H9 (cell line): ENCODE results near the gene TMA7. TPM values are rescaled to one million over a fixed set of nuclear protein-coding genes. Genes with fewer than 3 reads are reported as not detected.

Experiments used
- DNase-seq: peaks from one replicate; pipeline ENCODE4 v3.0.0-alpha.2; 2017
- H2AFZ ChIP-seq: one replicate; pipeline ENCODE4 v1.6.1; 2013; ENCODE audit warnings: mild to moderate bottlenecking, low read length, control low read depth, moderate library complexity
- H2AK5ac ChIP-seq: 2 replicates; pipeline ENCODE4 v1.6.1; 2013; ENCODE audit warnings: low read length, control low read depth, mixed read lengths; ENCODE audit not compliant: insufficient read length
- H2BK120ac ChIP-seq: one replicate; pipeline ENCODE4 v1.6.1; 2013; ENCODE audit warnings: low read depth, mild to moderate bottlenecking, low read length, control low read depth, inconsistent platforms; ENCODE audit not compliant: poor library complexity, severe bottlenecking
- H2BK12ac ChIP-seq: 2 replicates; pipeline ENCODE4 v1.6.1; 2013; ENCODE audit warnings: low read length, control low read depth, mixed read lengths, low read depth; ENCODE audit not compliant: insufficient read length
- H2BK15ac ChIP-seq: 2 replicates; pipeline ENCODE4 v1.6.1; 2013; ENCODE audit warnings: low read depth, low read length, control low read depth
- H2BK20ac ChIP-seq: one replicate; pipeline ENCODE4 v1.6.1; 2013; ENCODE audit warnings: low read depth, mild to moderate bottlenecking, low read length, control low read depth, inconsistent platforms; ENCODE audit not compliant: poor library complexity, severe bottlenecking
- H2BK5ac ChIP-seq: 2 replicates; pipeline ENCODE4 v1.6.1; 2013; ENCODE audit warnings: low read length, control low read depth, mixed read lengths; ENCODE audit not compliant: insufficient read length
- H3K14ac ChIP-seq: 2 replicates; pipeline ENCODE4 v1.6.1; 2013; ENCODE audit warnings: low read length, control low read depth; ENCODE audit not compliant: insufficient read depth
- H3K18ac ChIP-seq: 2 replicates; pipeline ENCODE4 v1.6.1; 2013; ENCODE audit warnings: low read depth, mild to moderate bottlenecking, mixed read lengths, low read length, control low read depth; ENCODE audit not compliant: insufficient read length
- H3K23ac ChIP-seq: 2 replicates; pipeline ENCODE4 v1.6.1; 2013; ENCODE audit warnings: low read length, control low read depth, mixed read lengths, low read depth; ENCODE audit not compliant: insufficient read length
- H3K23me2 ChIP-seq: 2 replicates; pipeline ENCODE4 v1.6.1; 2013; ENCODE audit warnings: low read depth, mild to moderate bottlenecking, mixed read lengths, low read length, control low read depth; ENCODE audit not compliant: insufficient read length, poor library complexity, severe bottlenecking
- H3K27ac ChIP-seq: 2 replicates; pipeline ENCODE4 v1.5.1; 2013; ENCODE audit warnings: low read length, control low read depth, mixed read lengths, low read depth; ENCODE audit not compliant: insufficient read length
- H3K27me3 ChIP-seq: 2 replicates; pipeline ENCODE4 v1.6.1; 2013; ENCODE audit warnings: low read length, control low read depth, inconsistent platforms; ENCODE audit not compliant: insufficient read depth
- H3K4ac ChIP-seq: 2 replicates; pipeline ENCODE4 v1.6.1; 2013; ENCODE audit warnings: low read depth, mild to moderate bottlenecking, control low read depth, inconsistent platforms, low read length, moderate library complexity
- H3K4me1 ChIP-seq: 2 replicates; pipeline ENCODE4 v1.6.1; 2013; ENCODE audit warnings: low read length, control low read depth, inconsistent platforms; ENCODE audit not compliant: insufficient read depth
- H3K4me2 ChIP-seq: 2 replicates; pipeline ENCODE4 v1.6.1; 2013; ENCODE audit warnings: low read length, control low read depth, mixed read lengths; ENCODE audit not compliant: insufficient read length, insufficient read depth
- H3K56ac ChIP-seq: 2 replicates; pipeline ENCODE4 v1.6.1; 2013; ENCODE audit warnings: low read depth, mild to moderate bottlenecking, mixed read lengths, low read length, control low read depth; ENCODE audit not compliant: insufficient read length
- H3K79me1 ChIP-seq: 2 replicates; pipeline ENCODE4 v1.6.1; 2013; ENCODE audit warnings: low read depth, mild to moderate bottlenecking, moderate library complexity, low read length, control low read depth, inconsistent platforms; ENCODE audit not compliant: insufficient read depth, poor library complexity, severe bottlenecking
- H3K79me2 ChIP-seq: 2 replicates; pipeline ENCODE4 v1.6.1; 2013; ENCODE audit warnings: low read length, control low read depth, inconsistent platforms; ENCODE audit not compliant: insufficient read depth
- H3K9ac ChIP-seq: 2 replicates; pipeline ENCODE4 v1.6.1; 2013; ENCODE audit warnings: low read length, control low read depth, mixed read lengths; ENCODE audit not compliant: insufficient read length; ENCODE audit errors: extremely low read depth
- H3K9me3 ChIP-seq: one replicate; pipeline ENCODE4 v1.6.1; 2013; ENCODE audit warnings: low read depth, low read length, inconsistent platforms; ENCODE audit not compliant: control insufficient read depth
- H3T11ph ChIP-seq: one replicate; pipeline ENCODE4 v1.6.1; 2013; ENCODE audit warnings: mild to moderate bottlenecking, low read length, control low read depth, inconsistent platforms
- H4K20me1 ChIP-seq: one replicate; pipeline ENCODE4 v1.6.1; 2013; ENCODE audit not compliant: control insufficient read depth, insufficient read length, insufficient read depth
- H4K5ac ChIP-seq: 2 replicates; pipeline ENCODE4 v1.6.1; 2013; ENCODE audit warnings: low read depth, mild to moderate bottlenecking, mixed read lengths, low read length, control low read depth; ENCODE audit not compliant: insufficient read length
- H4K8ac ChIP-seq: replicated peaks from 2 replicates; pipeline ENCODE4 v1.6.1; 2013; ENCODE audit warnings: low read length, control low read depth, mixed read lengths, low read depth; ENCODE audit not compliant: insufficient read length
- H4K91ac ChIP-seq: 2 replicates; pipeline ENCODE4 v1.6.1; 2013; ENCODE audit warnings: low read depth, mild to moderate bottlenecking, moderate library complexity, mixed read lengths, low read length, control low read depth; ENCODE audit not compliant: insufficient read length
- H3K27ac Mint-ChIP-seq, 3 experiments: 2 replicates in 2 of 3; 3 replicates in 1 of 3; pipeline ENCODE4 v1.8.0; 2020 to 2021; ENCODE audit warnings: mixed read lengths in 3 of 3, mild to moderate bottlenecking in 1 of 3, moderate library complexity in 1 of 3
- H3K27me3 Mint-ChIP-seq: 2 replicates; pipeline ENCODE4 v1.8.0; 2021; ENCODE audit warnings: low read depth, mild to moderate bottlenecking, moderate library complexity, mixed read lengths
- H3K36me3 Mint-ChIP-seq, 3 experiments: 2 replicates in 2 of 3; 3 replicates in 1 of 3; pipeline ENCODE4 v1.8.0; 2020 to 2021; ENCODE audit warnings: low read depth in 3 of 3, mixed read lengths in 3 of 3; ENCODE audit not compliant: insufficient read depth in 1 of 3
- H3K4me1 Mint-ChIP-seq, 2 experiments: 2 replicates each; pipeline ENCODE4 v1.8.0; 2020; ENCODE audit warnings: mixed read lengths in 2 of 2
- H3K4me3 Mint-ChIP-seq, 2 experiments: 2 replicates in 1 of 2; 3 replicates in 1 of 2; pipeline ENCODE4 v1.8.0; 2020 to 2021; ENCODE audit warnings: mild to moderate bottlenecking in 2 of 2, mixed read lengths in 2 of 2, moderate library complexity in 1 of 2
- H3K9me3 Mint-ChIP-seq, 2 experiments: 2 replicates in 1 of 2; 3 replicates in 1 of 2; pipeline ENCODE4 v1.8.0; 2020; ENCODE audit warnings: mild to moderate bottlenecking in 2 of 2, mixed read lengths in 2 of 2, moderate library complexity in 1 of 2
- WGBS: extraction: QIAGEN DNeasy Blood & Tissue Kit; methylation state at CpG from one replicate; pipeline ENCODE4 v1.1.7; 2013; ENCODE audit warnings: missing lambda C conversion rate, low lambda C conversion rate, mixed read lengths; ENCODE audit not compliant: insufficient read length; ENCODE audit errors: extremely low coverage; 5-methylcytosine and 5-hydroxymethylcytosine counted together
- total RNA-seq: library from RNA; stranded (reverse); gene quantifications from 2 replicates; pipeline ENCODE4 v1.2.1, GENCODE V29; 2021
- TF ChIP-seq, protein P1 (sequence below): fragments of 200-600 bp; sonication (generic); conservative IDR thresholded peaks from 3 replicates; pipeline ENCODE4 v1.8.0; 2021; ENCODE audit warnings: antibody characterized with exemption, mild to moderate bottlenecking

The TMA7 gene
- total RNA-seq, 1 experiment from 2014 or later, result 305 TPM

DNA sequence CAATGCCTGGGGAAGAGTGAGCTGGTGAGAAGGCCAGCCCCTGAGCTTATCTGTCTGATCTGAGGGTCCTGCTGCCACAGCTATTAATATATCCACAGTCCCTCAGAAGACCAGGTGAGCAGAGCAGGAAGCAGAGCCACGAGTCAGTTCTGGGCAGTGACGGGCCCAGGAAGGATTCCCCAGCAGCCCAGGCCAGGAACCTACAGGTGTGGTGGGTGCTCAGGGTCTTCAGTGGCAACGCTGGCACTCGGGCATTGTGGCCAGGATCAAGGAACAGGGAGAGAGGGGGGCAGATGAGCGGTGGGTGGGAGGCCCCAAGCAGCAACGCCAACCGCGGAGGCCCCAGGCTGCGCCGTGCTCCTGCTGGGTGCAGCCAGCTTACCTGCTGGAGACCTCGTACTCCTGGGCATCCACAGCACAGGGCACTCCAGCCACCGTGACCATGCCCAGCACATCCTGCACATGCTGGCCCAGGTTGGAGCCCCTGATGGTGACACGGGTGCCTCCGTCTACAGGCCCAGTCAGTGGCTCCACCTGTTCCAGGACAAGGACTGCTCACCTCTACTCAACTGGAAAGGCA is 22.4 kb upstream of the TMA7 start:
- no peak overlapping the region for H4K8ac ChIP-seq
- no peak overlapping the region for H3K56ac ChIP-seq
- H3K9me3 ChIP-seq, result no peaks in the 10 kb centered on the region
- H2BK12ac ChIP-seq, result no peak overlapping the region
- TF ChIP-seq, protein P1, sequence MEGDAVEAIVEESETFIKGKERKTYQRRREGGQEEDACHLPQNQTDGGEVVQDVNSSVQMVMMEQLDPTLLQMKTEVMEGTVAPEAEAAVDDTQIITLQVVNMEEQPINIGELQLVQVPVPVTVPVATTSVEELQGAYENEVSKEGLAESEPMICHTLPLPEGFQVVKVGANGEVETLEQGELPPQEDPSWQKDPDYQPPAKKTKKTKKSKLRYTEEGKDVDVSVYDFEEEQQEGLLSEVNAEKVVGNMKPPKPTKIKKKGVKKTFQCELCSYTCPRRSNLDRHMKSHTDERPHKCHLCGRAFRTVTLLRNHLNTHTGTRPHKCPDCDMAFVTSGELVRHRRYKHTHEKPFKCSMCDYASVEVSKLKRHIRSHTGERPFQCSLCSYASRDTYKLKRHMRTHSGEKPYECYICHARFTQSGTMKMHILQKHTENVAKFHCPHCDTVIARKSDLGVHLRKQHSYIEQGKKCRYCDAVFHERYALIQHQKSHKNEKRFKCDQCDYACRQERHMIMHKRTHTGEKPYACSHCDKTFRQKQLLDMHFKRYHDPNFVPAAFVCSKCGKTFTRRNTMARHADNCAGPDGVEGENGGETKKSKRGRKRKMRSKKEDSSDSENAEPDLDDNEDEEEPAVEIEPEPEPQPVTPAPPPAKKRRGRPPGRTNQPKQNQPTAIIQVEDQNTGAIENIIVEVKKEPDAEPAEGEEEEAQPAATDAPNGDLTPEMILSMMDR, result no peak
- no peak overlapping the region for H2AK5ac ChIP-seq
- no peaks in the 10 kb centered on the region for H3K4me1 ChIP-seq
- Mint-ChIP-seq H3K4me3 (no peak overlapping the region; a peak in 1 of 5 replicates), H3K9me3 (no peaks in the 10 kb centered on the region), H3K27ac (no peak overlapping the region), H3K27me3 (no peaks in the 10 kb centered on the region), H3K36me3 (peaks cover 46 to 87% (median 80%) of the 10 kb centered on the region in 3 experiments), H3K4me1 (no peaks in the 10 kb centered on the region)
- no peaks in the 10 kb centered on the region for H3K23me2 ChIP-seq
- no peak overlapping the region for H3K14ac ChIP-seq
- H2BK20ac ChIP-seq, result no peak overlapping the region
- no peak overlapping the region for H2BK15ac ChIP-seq
- H2AFZ ChIP-seq, result no peak overlapping the region
- no peak overlapping the region for H3K4me2 ChIP-seq
- H3K27ac ChIP-seq, result no peak overlapping the region
- DNase-seq, result no peak
- no peak overlapping the region for H3K18ac ChIP-seq
- H3T11ph ChIP-seq, result no peak overlapping the region
- H3K79me2 ChIP-seq, result no peaks in the 10 kb centered on the region
- H3K9ac ChIP-seq, result no peak overlapping the region
- H3K23ac ChIP-seq, result no peak overlapping the region
- H4K20me1 ChIP-seq, result no peaks in the 10 kb centered on the region
- no peaks in the 10 kb centered on the region for H3K79me1 ChIP-seq
- no CpG with 5 or more reads among the region's 14 CpGs for WGBS
- no peaks in the 10 kb centered on the region for H3K27me3 ChIP-seq
- H2BK120ac ChIP-seq, result no peak overlapping the region
- H4K91ac ChIP-seq, result no peak overlapping the region
- H3K4ac ChIP-seq, result no peak overlapping the region
- H2BK5ac ChIP-seq, result no peak overlapping the region
- no peak overlapping the region for H4K5ac ChIP-seq
